IPS-NIHi11 (cell line): ENCODE measurements around the gene RELL2.

ENCODE experiments used
- DNase-seq: peaks from one replicate; pipeline ENCODE4 v3.0.0; 2012; ENCODE audit warnings: mixed read lengths, low spot score

RELL2 gene

DNA sequence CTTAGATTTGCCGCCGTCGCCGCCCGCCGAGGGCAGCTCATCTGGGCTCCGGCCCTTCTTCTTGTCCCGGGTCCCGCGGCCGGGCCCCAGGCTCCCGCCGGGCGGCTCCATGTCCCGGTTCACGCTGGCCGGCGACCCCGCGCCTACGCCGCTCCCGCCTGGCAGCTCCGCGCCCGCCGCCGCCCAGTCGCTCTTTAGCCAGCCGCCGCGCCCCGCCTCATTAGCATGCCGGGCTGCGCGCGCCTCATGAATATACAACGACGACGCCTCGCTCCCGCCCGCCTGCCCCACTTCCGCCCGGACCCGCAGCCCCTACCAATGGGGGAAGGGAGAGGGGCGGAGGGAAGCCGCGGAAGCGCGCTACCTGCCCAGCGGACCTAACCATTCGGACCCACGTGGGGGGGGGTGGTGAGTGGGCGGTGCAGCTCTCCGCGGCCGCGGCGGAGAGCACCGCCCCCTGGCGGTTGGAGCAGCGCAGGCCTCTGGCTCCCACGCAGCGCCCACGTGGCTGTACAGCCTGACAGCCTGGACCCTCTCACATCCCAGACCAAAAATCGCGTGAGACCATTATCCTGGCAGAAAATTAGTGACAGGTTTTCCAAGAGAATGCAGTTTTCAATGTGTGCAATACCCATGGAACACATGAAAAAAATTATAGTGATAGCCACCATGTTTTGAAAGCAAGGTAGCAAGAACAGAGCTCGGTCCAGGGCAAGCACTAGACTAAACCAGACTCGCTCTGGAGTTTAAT, 17.8 kb upstream of the RELL2 start, which contains the start of gene DIAPH1:
DIAPH1 (minus strand) TSS at position 197 of the 751 bp plus-strand sequence; CDS start at position 111, 86 bp downstream.
- DNase-seq = peak; percentile 95

DNA sequence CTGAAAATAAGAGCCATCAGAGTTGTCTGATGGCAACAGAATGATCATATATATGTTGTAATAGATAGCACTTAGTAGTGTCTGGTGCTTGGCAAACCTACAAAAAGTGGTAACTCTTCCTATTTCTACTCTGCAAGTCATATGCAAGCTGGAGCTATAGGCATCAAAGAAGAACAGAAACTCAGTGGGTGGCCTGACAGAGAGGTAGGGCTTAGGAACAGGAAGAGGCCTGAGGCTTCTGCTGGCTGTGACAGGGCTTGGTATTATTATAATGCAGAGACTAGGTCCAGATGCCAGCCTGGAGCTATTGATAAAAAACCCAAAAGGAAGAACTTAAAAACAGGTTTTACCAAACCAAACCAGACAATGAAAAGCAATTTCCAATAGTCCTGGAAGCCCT, 13.6 kb upstream of the RELL2 start:
- DNase-seq = no peak

DNA sequence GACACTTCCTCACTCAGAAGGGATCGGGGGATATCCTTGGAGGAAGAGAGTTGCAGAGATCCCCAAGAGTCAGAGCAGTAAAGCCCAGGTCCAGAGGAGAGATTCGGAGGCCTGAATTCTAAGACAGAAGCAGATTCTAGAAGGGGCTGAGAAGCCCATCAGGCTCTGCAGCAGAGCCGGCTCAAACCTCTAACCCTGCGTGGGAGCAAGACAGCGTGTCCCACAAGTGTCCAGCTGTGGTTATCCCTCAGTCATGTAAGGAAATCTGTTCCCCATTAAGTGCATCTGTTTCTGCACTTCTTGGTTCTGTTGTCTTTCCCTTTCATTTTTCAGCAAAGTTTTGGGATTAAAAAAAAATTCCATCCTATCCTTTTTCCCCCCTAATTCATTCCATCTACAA, 13.2 kb upstream of the RELL2 start:
- DNase-seq = no peak

DNA sequence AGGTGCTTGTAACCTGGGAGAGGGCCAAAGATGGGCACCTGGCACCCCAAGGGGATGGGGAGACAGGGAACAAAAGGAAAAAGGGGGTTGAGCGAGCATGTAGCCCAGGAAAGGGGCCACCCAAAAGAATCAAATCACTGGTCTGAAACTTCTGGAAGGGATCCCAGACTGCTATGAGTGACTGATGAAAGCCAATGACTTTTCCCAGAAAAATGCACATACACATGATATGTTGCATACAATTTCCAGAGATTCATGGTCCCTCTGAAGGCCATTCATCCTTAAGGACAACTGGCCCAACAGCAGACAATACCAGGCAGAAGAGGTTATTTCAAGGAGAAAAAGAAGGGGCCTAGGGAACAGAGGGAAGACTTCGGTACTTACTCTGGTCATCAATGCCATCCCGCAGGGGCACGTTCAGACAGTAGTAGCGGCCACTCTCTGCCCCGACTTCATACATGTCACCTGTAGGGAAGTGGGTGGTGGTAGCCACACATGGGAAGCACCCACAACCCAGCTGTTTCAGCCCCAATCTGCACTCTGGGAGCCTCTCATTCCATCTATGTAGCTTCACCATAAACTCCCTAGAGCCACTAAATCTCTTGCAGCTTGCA, 8.5 kb upstream of the RELL2 start:
- DNase-seq = no peak

DNA sequence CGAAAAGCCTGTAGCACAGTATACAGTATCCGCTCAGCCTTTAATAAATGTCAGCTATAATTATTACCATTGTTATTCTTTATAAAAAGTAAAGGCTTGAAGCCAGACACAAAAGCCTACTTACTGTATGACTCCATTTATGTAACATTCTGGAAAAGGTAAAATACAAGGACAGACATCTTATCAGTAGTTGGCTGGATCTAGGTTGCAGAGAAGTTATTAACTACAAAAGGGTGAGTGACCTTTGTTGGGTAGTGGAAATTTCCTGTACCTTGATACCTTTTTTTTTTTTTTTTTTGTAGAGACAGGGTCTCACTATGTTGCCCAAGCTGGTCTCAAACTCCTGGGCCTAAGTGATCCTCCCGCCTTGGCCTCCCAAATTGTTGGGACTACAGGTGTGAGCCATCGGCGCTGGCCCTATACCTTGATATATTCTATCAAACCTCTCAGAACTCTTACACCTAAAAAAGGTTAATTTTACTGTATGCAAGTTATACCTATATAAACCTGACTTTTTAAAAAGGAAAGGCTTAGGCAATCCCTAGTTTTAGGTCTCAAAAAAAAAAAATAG, 6.1 kb upstream of the RELL2 start:
- no peak for DNase-seq

DNA sequence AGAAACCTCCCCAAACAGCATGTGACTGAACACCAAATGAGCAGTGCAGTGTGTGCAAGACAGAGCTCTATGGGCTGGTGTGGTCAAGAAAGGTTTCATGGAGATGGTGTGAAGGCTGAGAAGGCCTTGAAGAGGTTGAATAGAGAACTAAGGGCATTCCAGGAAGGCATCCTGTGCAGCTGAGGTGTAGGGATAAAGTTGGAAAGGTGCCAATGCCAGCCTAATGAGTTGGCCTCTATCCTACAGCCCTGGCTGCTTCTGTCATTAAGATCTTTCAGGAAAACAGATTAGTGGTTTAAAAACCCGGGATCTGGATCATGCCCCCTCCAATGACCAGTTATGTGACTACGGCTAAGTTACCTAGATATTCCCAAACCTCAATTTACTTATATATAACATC, 4.1 kb upstream of the RELL2 start:
- DNase-seq = no peak

DNA sequence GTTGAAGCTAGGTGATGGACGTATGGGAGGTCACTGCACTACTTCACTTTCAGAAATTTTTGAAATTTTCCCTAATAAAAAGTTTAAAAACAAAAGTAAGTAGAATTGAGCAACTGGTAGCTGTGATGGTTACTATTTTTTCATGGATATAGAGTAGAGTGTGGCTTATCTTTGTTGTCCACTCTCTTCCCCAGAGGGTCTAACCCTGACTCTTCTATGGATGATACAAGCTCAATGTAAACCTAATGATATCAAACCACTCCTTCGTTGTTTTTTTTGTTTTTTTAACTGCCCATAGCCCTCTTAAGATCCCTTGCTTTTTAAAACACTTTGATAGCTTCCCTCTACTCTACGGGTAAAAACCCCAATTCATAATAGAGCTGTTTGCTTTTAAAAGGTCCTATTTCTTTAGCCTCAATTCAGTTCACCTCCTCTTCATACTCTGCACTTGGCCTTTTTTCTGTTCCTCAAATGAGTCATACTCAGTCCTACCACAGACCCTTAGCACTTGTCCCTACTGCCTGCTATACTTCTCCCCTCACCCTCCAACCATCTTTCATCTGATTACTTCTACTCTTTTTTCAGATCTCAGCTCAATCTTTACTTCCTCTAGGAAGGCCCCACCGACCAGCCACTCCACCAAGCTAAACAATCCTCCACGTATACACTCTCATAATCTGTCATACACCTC, 2.8 kb upstream of the RELL2 start:
- DNase-seq = no peak

DNA sequence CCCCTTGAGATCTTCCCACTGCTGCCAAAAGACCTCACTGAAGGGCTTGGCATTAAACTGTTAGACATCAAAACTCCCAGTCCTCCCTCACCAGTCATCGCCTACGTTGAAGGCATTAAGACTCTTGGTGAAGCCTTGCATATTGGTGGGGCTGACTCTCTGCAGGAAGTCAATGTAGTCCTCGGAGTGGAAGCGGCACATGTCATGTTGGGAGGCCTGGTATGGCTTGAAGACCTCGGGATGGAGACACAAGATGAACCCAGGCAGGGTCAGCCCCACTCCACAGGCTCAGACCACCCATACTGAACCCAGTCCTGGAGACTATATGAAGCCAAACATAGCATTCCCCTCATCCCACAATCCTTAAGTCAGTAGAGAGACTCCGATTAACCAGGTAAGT, 2.1 kb upstream of the RELL2 start:
- DNase-seq = no peak

DNA sequence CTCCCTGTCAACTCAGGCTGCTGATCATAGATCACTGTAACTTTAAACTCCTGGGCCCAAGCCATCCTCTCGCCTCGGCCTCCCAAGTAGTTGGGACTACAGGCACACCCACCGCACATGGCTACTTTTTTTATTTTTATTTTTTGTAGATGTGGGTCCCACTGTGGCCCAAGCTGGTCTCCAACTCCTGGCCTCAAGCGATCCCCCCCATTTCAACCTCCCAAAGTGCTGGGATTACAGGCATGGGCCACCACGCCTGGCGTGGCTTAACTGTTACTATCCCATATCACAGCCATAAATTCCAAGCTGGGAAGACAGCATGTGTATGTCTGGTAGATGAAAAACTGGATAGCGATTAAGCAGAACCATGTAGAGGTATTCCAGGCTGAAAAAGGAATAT, 1.2 kb upstream of the RELL2 start:
- DNase-seq = no peak

DNA sequence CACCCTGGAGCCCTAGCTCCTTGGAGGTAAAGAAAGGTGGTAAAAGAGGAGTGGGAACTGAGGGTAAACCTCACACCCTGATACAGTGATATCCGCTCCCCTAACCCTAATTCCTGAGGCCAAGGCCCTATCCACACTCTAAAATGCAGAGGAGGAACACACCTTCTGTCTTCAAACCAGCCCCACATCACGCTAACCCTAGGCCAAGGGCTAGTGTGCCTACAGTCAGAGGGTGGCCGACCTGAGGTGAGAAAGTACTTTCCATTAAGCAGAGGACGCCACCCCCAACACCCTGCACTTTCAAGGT, 738 bp upstream of the RELL2 start:
- no peak for DNase-seq

DNA sequence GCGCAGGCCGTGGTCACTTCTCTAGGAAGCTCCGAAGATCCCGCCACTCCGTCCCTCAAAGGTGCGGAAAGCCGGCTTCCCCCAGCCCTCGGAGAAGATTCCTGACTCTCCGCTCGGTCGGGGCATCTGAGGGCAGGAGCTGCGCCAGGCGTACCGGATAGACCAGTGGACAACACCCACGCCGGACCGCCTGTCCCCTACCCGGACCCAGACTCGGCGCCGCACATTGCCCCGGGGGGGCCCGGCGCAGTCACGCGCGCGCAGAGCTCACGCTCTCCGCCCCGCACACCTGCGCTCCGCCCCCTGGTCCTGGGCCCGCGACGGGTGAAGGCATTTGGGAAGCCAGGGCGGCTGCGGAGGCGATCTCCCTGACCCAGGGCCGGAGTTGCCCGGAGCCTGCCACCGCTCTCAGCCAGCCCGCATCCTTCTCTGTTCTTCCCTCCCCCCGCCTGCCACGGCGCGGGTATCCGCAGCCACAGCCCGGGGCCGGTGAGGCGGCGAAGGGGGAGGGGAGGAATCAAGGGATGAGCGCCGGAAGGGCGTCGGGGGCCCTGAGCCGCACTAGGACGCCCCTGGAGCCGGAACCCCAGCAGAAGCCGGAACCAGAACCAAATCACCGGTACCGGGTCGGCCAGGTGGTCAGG, 448 bp downstream of the RELL2 start:
- peak; percentile 55 for DNase-seq

DNA sequence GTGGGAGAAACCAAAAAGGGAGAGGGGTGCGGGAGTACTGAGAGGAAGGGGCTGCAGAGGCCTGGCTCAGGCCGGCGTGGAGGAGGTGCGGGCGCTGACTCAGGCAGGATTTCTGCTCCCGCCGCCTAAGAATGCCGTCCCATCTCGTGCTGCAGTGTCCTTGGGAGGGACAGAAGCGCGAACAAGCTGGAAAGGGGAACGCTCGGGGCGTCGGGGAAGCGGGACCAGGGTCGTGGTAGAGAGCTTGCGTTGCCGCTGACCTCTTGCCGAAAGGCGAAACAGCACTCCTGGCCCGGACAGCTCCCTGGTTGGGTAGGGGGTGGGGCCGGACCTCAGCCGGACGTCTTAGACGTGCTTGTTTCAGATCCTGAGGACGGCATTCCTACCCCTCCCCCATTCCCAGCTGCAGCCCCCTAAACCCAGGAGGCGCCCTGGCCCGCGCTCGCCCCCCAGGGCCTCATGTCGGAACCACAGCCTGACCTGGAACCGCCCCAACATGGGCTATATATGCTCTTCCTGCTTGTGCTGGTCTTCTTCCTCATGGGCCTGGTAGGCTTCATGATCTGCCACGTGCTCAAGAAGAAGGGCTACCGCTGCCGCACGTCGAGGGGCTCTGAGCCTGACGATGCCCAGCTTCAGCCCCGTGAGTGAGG, 1.1 kb downstream of the RELL2 start:
- peak; percentile 92 for DNase-seq

DNA sequence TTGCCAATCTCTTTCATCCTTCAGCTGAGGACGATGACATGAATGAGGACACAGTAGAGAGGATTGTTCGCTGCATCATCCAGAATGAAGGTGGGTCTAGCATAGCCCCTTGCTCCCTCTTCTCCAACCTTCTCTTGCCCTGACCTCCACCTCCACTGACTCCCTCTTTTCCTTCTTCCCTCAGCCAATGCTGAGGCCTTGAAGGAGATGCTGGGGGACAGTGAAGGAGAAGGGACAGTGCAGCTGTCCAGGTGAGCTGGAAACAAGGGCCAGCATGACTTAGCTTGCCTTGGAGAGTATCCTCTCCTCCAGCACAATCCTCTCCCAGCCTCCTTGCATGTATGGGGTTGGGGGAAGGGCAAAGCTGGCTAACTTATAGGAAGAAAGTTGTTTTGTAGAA, 2.0 kb downstream of the RELL2 start:
- DNase-seq = no peak

DNA sequence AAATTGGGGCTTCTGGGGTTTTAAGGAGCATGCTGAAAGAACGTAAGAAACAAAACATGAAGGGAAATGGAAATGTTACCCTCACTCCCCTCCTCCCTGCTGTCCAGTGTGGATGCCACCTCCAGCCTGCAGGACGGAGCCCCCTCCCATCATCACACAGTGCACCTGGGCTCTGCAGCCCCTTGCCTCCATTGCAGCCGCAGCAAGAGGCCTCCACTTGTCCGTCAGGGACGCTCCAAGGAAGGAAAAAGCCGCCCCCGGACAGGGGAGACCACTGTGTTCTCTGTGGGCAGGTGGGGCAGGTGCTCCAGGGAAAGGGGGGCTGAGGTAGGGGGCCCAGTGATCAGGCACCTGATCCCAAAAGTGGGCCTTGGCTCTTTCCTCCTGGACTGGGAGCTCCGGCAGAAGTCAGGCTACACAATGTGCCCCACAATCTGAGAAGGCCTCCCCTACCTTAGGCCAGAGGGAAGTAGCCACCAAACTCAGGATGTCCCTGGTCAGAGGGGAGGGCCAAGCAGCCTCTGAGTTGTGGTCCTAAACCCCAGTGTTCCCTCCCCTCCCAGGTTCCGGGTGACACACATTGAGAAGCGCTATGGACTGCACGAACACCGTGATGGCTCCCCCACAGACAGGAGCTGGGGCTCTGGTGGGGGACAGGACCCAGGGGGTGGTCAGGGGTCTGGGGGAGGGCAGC, 2.7 kb downstream of the RELL2 start:
- no peak for DNase-seq

DNA sequence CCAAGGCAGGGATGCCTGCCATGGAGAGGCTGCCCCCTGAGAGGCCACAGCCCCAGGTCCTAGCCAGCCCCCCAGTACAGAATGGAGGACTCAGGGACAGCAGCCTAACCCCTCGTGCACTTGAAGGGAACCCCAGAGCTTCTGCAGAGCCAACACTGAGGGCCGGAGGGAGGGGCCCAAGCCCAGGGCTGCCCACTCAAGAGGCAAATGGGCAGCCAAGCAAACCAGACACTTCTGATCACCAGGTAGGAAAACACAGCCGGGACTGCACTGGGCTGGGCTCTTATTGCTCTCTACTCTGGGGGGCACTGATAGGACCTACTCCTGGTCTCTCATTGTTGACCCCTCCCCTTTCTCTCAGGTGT, 3.2 kb downstream of the RELL2 start:
- DNase-seq = no peak

DNA sequence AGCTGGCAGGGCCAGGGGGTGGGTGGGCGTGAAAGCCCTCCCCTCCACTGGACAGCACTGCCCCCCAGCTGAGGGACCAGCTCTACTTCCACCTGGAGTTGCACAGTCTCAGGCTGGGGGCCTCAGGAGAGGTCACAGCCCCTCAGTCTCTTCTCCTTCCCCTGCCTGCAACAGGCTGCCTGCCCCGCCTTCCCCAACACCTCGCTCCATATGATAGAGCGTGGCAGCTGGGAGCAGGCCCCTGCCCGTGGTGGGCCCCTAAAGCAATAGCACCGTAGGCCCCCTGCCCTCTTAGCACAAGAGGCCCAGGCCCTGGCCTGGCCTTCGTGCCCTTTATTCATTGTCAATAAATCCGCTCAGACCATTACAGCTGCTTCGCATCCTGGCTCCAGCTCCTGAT, 3.9 kb downstream of the RELL2 start:
- DNase-seq = no peak

DNA sequence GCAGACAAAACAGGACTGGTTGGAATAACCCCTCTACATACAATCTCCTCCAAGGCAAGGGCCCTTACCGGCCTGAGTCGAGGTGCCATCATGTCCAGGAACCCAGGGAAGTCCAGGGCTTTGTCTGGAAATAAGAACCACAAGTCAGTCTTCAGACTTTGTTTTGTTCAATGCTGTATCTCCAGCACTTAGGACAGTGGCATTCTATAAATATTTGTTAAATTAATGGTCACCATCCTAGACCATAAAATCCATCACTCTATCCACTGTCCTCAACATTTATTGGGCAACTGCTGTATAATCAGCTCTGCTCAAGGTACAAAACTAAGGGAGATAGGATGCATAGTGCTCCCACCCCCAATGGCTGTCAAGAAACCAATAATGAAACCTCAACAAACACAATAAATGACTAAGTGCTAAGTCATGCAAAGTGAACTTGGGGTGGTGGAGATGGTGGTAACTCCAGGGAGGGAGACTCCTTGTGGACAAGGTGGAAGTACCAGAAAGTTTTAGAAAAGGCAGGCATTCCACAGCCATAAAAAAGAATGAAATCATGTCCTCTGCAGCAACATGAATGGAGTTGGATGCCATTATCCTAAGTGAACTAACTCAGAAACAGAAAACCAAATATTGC, 5.0 kb downstream of the RELL2 start:
- DNase-seq = no peak

DNA sequence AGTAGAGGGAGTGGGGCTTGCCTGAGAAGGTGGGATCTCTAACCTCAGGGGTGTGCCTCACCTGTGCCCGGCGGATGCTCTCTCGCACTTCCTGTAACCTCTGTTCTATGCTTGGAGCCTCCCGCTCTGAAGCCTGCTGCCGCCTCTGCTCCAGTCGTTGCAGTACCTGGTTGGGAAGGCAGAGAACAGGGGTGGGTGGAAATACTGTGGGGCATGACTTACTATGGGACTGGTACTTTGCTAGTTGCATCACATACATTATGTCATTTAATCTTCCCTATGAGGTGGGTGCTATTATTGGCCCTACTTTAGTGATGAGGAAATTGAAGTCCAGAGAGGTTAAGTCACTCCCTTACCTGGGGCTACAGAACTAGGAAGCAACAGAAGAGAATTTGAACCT, 9.2 kb downstream of the RELL2 start:
- no peak for DNase-seq

DNA sequence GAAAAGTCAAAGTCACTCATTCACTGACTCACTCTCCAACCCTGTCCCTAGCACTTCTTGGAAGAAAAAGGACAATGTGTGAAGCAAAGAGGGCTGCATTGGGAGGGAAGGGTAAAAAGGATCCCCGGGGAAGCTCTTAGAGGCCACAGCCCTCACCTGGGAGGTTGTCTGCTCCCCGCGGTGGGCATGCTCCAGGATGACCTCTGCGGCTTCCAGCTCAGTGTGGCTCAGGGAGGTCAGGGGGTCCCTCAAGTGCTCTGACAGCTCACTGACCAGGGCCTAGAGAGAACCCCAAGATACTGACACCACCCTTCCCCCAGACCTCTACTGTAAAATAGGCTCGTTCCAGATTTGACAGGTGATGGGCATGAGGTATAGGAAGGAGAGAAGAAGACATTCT, 10.4 kb downstream of the RELL2 start:
- no peak for DNase-seq

DNA sequence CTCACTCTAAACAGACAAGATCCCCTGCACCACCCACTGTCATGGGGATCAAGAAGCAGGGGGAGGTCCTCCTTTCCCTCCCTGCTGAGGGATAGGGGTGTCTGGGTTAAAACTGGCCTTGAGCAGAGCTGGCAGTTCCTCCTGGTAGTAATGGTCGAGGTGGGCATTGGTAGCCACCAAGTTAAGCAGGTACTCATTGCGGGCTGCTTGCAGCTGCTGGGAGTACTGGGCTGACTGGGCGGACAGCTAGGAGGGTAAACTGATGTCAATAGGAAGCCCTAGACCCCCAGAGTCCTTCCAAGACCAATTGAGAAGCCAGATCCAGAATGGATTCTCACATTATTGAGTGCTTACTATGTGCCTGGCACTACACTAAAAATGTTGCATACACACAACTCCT, 11.1 kb downstream of the RELL2 start:
- DNase-seq = no peak

DNA sequence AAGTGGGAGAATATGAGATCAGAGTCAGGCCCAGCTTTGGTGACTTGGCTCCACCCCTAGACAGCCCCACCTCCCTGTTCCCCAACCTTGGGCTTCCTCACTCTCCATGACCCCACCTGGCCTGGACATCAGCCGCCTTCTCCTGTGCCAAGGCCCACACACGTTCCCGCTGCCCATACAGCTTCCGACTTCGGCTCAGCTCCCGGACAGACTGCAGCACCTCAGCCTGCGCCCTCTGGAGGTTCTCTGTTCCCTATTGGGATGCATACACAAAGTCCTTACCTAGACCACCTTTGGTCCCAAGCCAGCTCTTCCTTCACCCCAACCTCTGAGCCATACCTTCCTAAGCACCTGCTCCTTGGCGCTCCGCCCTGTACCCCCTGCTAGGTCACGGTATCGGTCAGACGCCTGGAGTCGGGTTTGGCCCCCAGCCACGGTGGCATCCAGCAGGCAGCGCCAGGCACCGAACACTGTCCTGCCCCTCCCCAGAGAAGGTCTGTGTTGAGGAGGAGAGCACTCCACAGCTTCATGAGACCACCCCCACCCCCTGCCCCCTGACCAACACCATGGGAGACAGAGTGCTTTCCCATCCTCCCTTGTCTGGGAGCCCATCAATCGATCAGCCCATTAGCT, 12.4 kb downstream of the RELL2 start:
- no peak for DNase-seq
